GM19395 (cell line): ENCODE results near the gene SAV1.
"Not testable (repeated sequence)": the region's sequence is repeated elsewhere in the genome, so short reads cannot be mapped to it uniquely, and the experiment has no call there.

Experiments used
- ATAC-seq: cut with Tn5 transposase; IDR thresholded peaks from one replicate; pipeline ENCODE4 v1.9.1; 2021; ENCODE audit warnings: mild to moderate bottlenecking, moderate library complexity; ENCODE audit not compliant: unreplicated experiment

The SAV1 gene

GRCh38 chr14:50666772-50667683 is 1.1 kb downstream of the SAV1 start:
- ATAC-seq, result no peak

- not testable (repeated sequence) for ATAC-seq
Measured at GRCh38 chr14:50665300-50665699, 2.8 kb downstream of the SAV1 start.

GRCh38 chr14:50664579-50664978 is 3.5 kb downstream of the SAV1 start:
- not testable (repeated sequence) for ATAC-seq

GRCh38 chr14:50659327-50659974 is 8.7 kb downstream of the SAV1 start:
- no peak for ATAC-seq

- no peak for ATAC-seq
Measured at GRCh38 chr14:50658203-50658602, 9.9 kb downstream of the SAV1 start.

- no peak for ATAC-seq
Measured at GRCh38 chr14:50657753-50658152, 10.4 kb downstream of the SAV1 start.

GRCh38 chr14:50656776-50657175 is 11.3 kb downstream of the SAV1 start:
- ATAC-seq, result no peak

GRCh38 chr14:50649691-50650090 is 18.4 kb downstream of the SAV1 start:
- ATAC-seq, result no peak

- no peak for ATAC-seq
Measured at GRCh38 chr14:50647753-50648152, 20.4 kb downstream of the SAV1 start.

GRCh38 chr14:50647282-50647681 is 20.8 kb downstream of the SAV1 start:
- ATAC-seq, result peak; percentile 96

- ATAC-seq, result no peak
Measured at GRCh38 chr14:50635141-50635540, 33.0 kb downstream of the SAV1 start.

GRCh38 chr14:50633954-50634353 is 34.2 kb downstream of the SAV1 start:
- no peak for ATAC-seq

- no peak for ATAC-seq
Measured at GRCh38 chr14:50631408-50631821, 36.7 kb downstream of the SAV1 start.

GRCh38 chr14:50624947-50625346 is 43.2 kb downstream of the SAV1 start:
- not testable (repeated sequence) for ATAC-seq

- ATAC-seq, result no peak
Measured at GRCh38 chr14:50624447-50624846, 43.7 kb downstream of the SAV1 start.

- no peak for ATAC-seq
Measured at GRCh38 chr14:50622978-50623377, 45.1 kb downstream of the SAV1 start.

GRCh38 chr14:50620341-50620740 is 47.8 kb downstream of the SAV1 start:
- ATAC-seq, result no peak

- ATAC-seq, result peak; percentile 80
Measured at GRCh38 chr14:50619569-50620141, 48.5 kb downstream of the SAV1 start.

- ATAC-seq, result no peak
Measured at GRCh38 chr14:50616275-50616674, 51.8 kb downstream of the SAV1 start.

- ATAC-seq, result no peak
Measured at GRCh38 chr14:50615552-50615951, 52.6 kb downstream of the SAV1 start.

- no peak for ATAC-seq
Measured at GRCh38 chr14:50615056-50615455, 53.0 kb downstream of the SAV1 start.

GRCh38 chr14:50612806-50613205 is 55.3 kb downstream of the SAV1 start:
- no peak for ATAC-seq
